Endothelial cell of umbilical vein (primary cell): ENCODE data around the gene RFXANK.

Experiments used
- POLR2A ChIP-seq: IDR thresholded peaks from 2 replicates; pipeline ENCODE4 v1.6.1; 2012; ENCODE audit warnings: low read depth, mild to moderate bottlenecking, control low read depth, low read length
- POLR2AphosphoS5 ChIP-seq: IDR thresholded peaks from 2 replicates; pipeline ENCODE4 v1.6.1; 2012; ENCODE audit warnings: low read depth, mild to moderate bottlenecking, control low read depth, low read length, moderate library complexity; ENCODE audit not compliant: insufficient read depth
- TF ChIP-seq, protein P1 (sequence below), 2 donors: IDR thresholded peaks; 1 replicate in 1 of 2; 2 replicates in 1 of 2; pipeline ENCODE4 v1.5.1; 2011; ENCODE audit warnings: low read length in 2 of 2, mild to moderate bottlenecking in 2 of 2, moderate library complexity in 2 of 2, control low read depth in 1 of 2, inconsistent platforms in 1 of 2, low read depth in 1 of 2; ENCODE audit not compliant: insufficient read depth in 1 of 2; ENCODE audit errors: extremely low read depth in 1 of 2
- TF ChIP-seq, protein P2 (sequence below): IDR thresholded peaks from 2 replicates; pipeline ENCODE4 v1.6.1; 2011; ENCODE audit not compliant: insufficient read depth, insufficient read length

GRCh38 chr19:19217099-19217498 is 25.0 kb downstream of the RFXANK start:
- TF ChIP-seq POLR2AphosphoS5 (no peak), POLR2A (no peak)
- TF ChIP-seq, protein P1, sequence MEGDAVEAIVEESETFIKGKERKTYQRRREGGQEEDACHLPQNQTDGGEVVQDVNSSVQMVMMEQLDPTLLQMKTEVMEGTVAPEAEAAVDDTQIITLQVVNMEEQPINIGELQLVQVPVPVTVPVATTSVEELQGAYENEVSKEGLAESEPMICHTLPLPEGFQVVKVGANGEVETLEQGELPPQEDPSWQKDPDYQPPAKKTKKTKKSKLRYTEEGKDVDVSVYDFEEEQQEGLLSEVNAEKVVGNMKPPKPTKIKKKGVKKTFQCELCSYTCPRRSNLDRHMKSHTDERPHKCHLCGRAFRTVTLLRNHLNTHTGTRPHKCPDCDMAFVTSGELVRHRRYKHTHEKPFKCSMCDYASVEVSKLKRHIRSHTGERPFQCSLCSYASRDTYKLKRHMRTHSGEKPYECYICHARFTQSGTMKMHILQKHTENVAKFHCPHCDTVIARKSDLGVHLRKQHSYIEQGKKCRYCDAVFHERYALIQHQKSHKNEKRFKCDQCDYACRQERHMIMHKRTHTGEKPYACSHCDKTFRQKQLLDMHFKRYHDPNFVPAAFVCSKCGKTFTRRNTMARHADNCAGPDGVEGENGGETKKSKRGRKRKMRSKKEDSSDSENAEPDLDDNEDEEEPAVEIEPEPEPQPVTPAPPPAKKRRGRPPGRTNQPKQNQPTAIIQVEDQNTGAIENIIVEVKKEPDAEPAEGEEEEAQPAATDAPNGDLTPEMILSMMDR (IDR thresholded peaks at IDR 0.05; ENCODE audit: extremely low read depth in 1 of 2, insufficient read depth in 1 of 2, low read depth in 1 of 2, low read length in 2 of 2): peak; percentile 7 to 11
- TF ChIP-seq, protein P2, sequence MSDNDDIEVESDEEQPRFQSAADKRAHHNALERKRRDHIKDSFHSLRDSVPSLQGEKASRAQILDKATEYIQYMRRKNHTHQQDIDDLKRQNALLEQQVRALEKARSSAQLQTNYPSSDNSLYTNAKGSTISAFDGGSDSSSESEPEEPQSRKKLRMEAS: no peak
